NOMO-1 (cell line): ENCODE measurements around the gene ADGRB3.
"Not testable (repeated sequence)": the region's sequence is repeated elsewhere in the genome, so short reads cannot be mapped to it uniquely, and the experiment has no call there.

Experiments
- DNase-seq, 2 experiments: peaks; one replicate each; lab custom pipeline; 2025; ENCODE audit not compliant: unreplicated experiment in 2 of 2; lab: John Stamatoyannopoulos, UW

The ADGRB3 gene

DNA sequence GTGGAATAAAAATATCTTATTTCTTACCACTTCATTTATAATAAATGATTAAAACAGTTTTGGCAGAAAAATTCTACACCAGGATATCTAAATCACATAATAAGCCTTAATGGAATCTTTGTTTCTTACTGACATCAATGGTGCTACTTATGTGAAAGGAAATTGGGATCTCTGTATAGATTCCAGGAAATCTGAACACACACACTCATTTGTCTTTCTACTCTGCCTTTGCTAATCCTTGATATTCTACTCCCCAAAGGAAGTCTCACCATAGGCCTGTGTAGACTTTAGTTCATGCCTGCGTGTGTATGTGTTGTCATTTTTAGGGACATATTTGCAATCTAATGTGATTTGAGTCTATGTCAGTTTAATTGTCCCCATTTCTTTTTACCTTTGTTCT lies 7.9 kb downstream of the ADGRB3 start:
- DNase-seq: no peak

- no peak for DNase-seq
These were observed 14.6 kb downstream of the ADGRB3 start for GRCh38 chr6:68649669-68650068.

DNA sequence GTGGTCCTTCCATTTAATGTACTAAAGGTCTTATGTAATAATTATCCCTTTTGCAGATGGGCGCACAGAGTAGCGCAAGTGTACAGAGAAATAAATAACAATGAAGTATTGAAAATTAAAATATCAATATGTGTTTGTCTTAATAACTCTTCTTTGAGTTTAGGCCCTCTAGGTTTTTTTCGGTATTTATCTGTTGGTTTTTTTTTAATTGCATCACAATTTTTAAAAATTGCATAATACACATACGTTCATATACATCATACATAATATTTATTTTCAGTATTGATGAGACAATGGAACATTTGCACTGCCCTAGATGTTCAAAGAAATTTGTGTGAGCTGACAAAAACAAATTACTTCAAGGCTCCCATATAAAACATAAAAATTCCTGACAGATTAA lies 15.1 kb downstream of the ADGRB3 start:
- no peak for DNase-seq

DNA sequence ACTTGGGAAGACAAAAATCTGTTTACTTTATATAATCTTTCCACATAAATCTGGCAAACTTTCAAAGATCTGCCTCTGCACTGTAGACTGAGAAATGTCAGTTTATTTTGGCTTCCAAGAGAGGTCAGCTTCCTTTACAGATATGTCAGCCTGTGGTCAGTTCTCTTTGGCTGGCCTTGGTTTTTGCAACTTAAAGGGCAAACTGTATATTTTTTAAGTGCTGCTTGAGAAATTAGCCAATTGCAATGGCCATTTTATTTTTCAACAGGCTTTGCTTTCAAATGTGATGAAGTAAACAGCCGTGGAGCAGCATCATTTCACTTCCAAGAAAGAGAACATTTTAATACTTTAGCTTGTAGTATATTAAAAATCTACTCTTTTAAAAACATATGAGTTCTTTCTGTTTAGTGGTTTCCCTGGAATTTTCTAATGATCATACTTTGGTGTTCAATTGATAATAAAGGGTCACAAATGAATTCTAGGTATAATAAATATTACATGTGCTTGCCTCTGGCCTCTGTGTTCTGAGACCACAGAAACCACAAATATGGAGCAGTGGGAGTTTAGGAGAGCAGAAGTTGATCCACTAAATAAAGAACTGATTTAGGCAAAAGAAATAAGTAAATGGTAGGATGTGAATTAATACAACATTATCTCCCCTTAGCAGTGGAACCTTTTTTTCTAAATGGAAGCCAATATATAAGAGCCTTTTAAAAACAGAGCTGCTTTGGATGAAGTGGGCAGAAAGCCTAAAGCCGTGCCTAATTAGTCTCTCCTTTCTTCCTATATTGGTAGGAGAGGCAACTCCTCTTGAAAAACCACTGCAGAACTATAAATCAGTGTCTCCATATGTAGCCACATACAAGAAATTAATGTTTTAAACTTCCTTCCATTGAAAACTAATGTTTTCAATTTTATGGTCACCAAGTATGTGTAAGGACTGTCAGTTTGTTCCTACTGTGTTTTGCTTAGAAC lies 16.2 kb downstream of the ADGRB3 start:
- no peak for DNase-seq

DNA sequence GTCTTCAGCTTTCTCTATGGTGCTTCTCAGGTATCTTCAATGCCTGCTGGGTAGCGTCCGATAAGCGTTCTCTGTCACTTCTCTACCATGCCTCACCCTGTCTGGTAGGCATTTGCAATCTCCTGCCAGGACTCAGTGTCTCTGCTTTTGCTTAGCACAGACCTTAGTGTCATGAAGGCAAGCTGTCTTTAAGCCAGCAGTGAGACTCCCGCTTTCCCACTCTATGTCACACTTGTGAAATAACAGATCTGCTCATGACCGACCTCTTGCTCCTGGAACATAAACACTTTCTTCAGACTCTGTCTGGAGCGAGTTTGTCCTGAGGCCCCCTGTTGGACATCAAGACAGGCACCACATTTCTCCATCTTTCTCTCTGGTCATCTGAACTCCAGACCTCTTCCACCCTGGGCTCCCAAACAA lies 17.0 kb downstream of the ADGRB3 start:
- no peak for DNase-seq

DNA sequence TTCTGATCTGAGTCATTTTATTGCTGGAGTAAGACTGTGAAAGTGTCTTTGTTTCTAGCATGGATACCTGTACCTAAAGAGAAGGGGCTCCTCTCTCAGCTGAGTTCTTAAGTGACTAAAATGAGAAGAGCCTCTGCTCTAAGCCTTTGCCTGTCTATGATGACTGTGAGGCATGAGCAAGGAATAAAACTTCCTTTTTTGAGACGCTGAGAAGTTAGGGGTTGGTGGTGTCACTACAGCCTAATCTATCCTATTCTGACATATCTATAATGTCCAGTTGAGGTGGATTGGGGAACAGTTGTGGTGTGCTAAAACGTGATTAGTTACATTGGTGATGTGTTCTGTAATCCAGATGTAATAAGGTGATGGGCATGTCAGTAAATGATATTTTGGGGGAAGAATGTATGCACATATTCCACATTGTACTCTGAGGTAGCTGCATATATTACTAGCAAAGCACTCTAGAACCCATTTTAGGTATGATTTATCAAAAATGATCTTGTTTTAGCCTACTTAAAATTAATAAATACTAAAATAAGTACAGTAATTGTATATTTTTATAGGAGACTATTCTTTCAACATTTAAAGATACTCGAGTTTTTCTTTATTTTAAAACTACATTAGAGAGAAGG lies 18.1 kb downstream of the ADGRB3 start:
- no peak for DNase-seq

DNA sequence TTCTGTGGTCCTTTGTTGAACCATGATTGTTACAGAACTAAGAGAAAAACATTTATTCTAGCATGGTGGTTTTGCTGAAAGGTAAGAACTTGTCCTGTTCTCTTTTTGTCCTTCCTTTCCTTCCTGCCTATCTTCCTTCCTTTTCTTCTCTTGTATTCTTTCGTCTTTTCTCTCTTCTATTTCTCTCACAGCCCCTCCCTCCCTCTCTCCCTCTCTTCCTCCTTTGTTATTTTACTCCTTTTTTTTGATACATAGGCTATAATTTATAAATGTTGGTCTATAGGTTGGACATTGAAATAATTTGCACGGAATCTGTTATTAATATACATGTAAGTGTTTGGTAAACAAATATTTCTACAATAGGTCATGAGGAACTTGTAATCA lies 18.6 kb downstream of the ADGRB3 start:
- no peak for DNase-seq

GRCh38 chr6:68654134-68654533 lies 19.1 kb downstream of the ADGRB3 start:
- no peak for DNase-seq

DNA sequence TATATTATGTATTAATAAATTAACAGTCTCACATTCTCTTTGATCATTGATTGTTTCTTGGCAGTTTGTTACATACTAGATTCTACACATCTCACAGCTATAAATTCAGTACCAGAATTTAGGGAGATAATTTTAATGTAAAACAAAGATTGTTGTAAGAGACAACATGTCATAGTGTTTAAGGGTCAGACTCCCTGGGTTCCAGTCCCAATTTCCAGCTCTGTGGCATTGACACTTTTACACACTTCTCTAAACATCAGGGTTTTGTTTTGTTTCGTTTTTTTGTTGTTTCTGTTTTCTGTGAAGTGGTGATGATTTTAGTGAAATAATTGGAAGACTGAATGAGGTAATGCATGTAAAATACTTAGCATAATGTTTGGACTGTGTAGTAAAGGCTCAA lies 19.9 kb downstream of the ADGRB3 start:
- DNase-seq: no peak

GRCh38 chr6:68657374-68658139 lies 22.5 kb downstream of the ADGRB3 start:
- DNase-seq: no peak

- DNase-seq: no peak
These were observed 23.3 kb downstream of the ADGRB3 start for GRCh38 chr6:68658338-68658737.

- no peak for DNase-seq
These were observed 38.2 kb downstream of the ADGRB3 start for GRCh38 chr6:68673255-68673654.

GRCh38 chr6:68675548-68675947 lies 40.5 kb downstream of the ADGRB3 start:
- DNase-seq: no peak

GRCh38 chr6:68676094-68676493 lies 41.0 kb downstream of the ADGRB3 start:
- not testable (repeated sequence) for DNase-seq

GRCh38 chr6:68677058-68677457 lies 42.0 kb downstream of the ADGRB3 start:
- DNase-seq: no peak

- no peak for DNase-seq
These were observed 44.3 kb downstream of the ADGRB3 start for GRCh38 chr6:68679399-68679798.

DNA sequence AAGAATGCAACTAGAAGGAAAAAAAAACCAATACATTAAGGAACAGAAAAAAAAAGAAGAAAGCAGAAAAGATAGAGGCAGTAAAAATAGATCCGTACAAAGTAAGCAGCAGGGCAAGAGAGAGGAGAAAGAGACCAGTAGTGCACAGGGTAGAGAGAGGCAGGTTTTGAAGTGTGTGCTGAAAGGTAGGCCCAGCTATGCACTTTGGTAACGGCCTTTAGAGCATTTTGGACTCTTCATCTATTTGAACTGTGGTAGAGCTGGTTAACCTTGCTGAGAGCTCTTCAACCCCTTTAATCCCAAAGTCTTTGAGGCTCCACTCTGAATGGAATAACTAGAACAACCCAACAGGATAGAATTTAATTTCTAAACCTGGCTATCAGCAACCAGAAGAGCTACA lies 45.2 kb downstream of the ADGRB3 start:
- DNase-seq: no peak

GRCh38 chr6:68689910-68690309 lies 54.8 kb downstream of the ADGRB3 start:
- DNase-seq: no peak

GRCh38 chr6:68691120-68691519 lies 56.0 kb downstream of the ADGRB3 start:
- no peak for DNase-seq

DNA sequence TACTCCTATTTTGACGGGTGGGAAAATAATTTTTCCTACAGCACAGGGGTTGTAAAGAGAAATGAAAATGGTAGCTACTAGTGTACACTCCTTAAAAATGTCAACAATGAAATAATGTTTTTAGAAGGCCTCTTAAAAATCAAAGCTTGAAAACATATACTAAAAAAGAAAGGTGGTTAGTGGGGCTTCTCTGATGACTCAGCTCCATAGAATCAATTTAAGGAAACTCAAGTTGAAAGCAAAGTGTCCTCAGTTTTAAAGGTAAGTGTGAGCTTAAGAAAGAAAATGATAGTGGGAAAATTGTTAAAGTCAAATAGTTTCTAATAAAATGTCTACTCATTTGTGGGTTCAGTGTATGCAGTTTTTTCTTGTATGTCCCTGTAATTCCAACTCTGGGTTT lies 58.2 kb downstream of the ADGRB3 start:
- no peak for DNase-seq

- no peak for DNase-seq
These were observed 60.3 kb downstream of the ADGRB3 start for GRCh38 chr6:68695403-68695802.
